ENCODE data around the gene MAD1L1.

The MAD1L1 gene

DNA sequence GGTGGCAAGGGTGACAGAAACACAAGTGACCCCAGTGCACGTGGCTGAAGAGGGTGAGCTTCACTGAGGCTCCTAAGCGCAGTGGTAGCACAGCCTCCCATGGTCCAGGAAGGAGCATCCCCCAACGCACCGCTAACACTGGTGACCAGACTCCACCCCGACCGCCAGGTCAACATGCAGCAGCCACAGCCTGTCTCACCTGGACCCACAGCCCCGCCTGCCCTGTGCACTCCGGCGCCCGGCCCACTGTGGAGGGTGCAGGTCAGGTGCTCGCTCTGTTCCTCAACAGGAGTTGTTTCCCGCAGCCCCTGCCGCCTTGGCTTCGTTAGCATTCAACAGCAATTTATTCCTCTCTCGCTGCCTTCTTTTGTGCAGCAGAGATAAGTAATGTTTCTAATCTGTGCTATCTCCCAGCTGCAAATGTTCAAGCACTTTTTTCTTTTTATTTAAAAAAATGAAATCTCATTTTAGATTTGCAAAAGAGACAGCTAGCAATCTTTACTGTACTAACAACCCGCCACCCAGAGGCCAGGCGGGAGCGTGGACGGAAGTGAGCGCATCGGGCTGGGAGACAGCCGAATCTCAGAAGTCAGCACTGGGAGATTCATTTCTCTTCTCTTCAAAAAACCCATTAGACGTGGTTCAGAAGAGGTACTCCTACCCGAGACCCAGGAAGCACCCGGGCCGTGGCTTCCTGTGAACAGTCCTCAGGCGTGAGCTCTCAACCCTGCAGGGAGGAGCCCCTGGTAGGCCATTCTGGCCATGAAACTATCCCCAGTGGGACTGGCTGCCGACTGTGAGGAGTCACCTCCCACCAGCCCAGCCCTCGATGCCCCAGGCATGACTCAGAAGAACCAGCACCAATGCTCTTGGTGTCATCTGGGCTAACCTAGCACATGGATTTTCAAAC lies 133.4 kb downstream of the MAD1L1 start:
- 80% methylated on average over 27 of the region's 29 CpGs for WGBS
- H3K4ac ChIP-seq (ENCODE audit: low read depth in 1 of 2, low read length in 2 of 2) = no peak overlapping the region
- no peak overlapping the region for H2AFZ ChIP-seq (ENCODE audit: low read depth, low read length)
- no peak overlapping the region for H2BK120ac ChIP-seq (ENCODE audit: low read depth, low read length)
- no peak overlapping the region for H4K91ac ChIP-seq (ENCODE audit: low read length)
- peak overlapping the region; percentile 58 for H3K9ac ChIP-seq (ENCODE audit: low read length)
- H3K4me3 ChIP-seq (ENCODE audit: insufficient read depth in 1 of 2, low read depth in 1 of 2, low read length in 2 of 2) = no peak overlapping the region
- H2BK15ac ChIP-seq (ENCODE audit: low read depth, poor library complexity, severe bottlenecking) = no peak overlapping the region
- no peak overlapping the region for H4K8ac ChIP-seq (ENCODE audit: low read length)
- DNase-seq = peak; percentile 37
- H3K9me3 ChIP-seq (ENCODE audit: control insufficient read depth, low read length) = no peaks in the 10 kb centered on the region
- H3K27me3 ChIP-seq (ENCODE audit: control insufficient read depth in 1 of 2, insufficient read depth in 1 of 2, low read length in 2 of 2) = no peaks in the 10 kb centered on the region
- H2BK5ac ChIP-seq (ENCODE audit: low read depth, low read length, poor library complexity, severe bottlenecking) = no peak overlapping the region
- H3K4me2 ChIP-seq (ENCODE audit: low read length, poor library complexity, severe bottlenecking) = no peak overlapping the region
- H3K79me1 ChIP-seq (replicated peaks; ENCODE audit: low read length, poor library complexity, severe bottlenecking) = peaks cover 25% of the 10 kb centered on the region
- peaks cover 19% of the 10 kb centered on the region for H3K4me1 ChIP-seq (ENCODE audit: control insufficient read depth, insufficient read depth, low read depth, low read length)
- H3K27ac ChIP-seq (ENCODE audit: low read length, poor library complexity, severe bottlenecking) = no peak overlapping the region
- peaks cover 0 to 21% of the 10 kb centered on the region in 2 experiments for H3K36me3 ChIP-seq (ENCODE audit: control insufficient read depth in 1 of 2, insufficient read depth in 2 of 2, low read depth in 1 of 2, low read length in 2 of 2)
- H3K18ac ChIP-seq (ENCODE audit: low read depth in 1 of 2, low read length in 2 of 2) = no peak overlapping the region
- H3K23ac ChIP-seq (ENCODE audit: low read length in 2 of 2) = no peak overlapping the region
- H3K14ac ChIP-seq (ENCODE audit: low read length in 2 of 2) = peak overlapping the region in 1 of 2 experiments; percentile 19
- H2AK5ac ChIP-seq (ENCODE audit: low read length, severe bottlenecking) = no peak overlapping the region
- H2BK12ac ChIP-seq (ENCODE audit: low read length in 2 of 2) = no peak overlapping the region

GRCh38 chr7:2098496-2098895 lies 134.2 kb downstream of the MAD1L1 start:
- H3K14ac ChIP-seq (ENCODE audit: low read length in 2 of 2) = no peak overlapping the region
- WGBS = over 99% methylated on average over 16 of the region's 16 CpGs
- no peaks in the 10 kb centered on the region for H3K9me3 ChIP-seq (ENCODE audit: control insufficient read depth, low read length)
- no peak overlapping the region for H4K8ac ChIP-seq (ENCODE audit: low read length)
- no peak overlapping the region for H3K4ac ChIP-seq (ENCODE audit: low read depth in 1 of 2, low read length in 2 of 2)
- no peak overlapping the region for H4K91ac ChIP-seq (ENCODE audit: low read length)
- no peak overlapping the region for H2BK120ac ChIP-seq (ENCODE audit: low read depth, low read length)
- no peak overlapping the region for H2AFZ ChIP-seq (ENCODE audit: low read depth, low read length)
- H2BK5ac ChIP-seq (ENCODE audit: low read depth, low read length, poor library complexity, severe bottlenecking) = no peak overlapping the region
- peaks cover 29% of the 10 kb centered on the region for H3K79me1 ChIP-seq (replicated peaks; ENCODE audit: low read length, poor library complexity, severe bottlenecking)
- no peak overlapping the region for H3K18ac ChIP-seq (ENCODE audit: low read depth in 1 of 2, low read length in 2 of 2)
- H2BK12ac ChIP-seq (ENCODE audit: low read length in 2 of 2) = no peak overlapping the region
- H3K27me3 ChIP-seq (ENCODE audit: control insufficient read depth in 1 of 2, insufficient read depth in 1 of 2, low read length in 2 of 2) = no peaks in the 10 kb centered on the region
- peaks cover 0 to 27% of the 10 kb centered on the region in 2 experiments for H3K36me3 ChIP-seq (ENCODE audit: control insufficient read depth in 1 of 2, insufficient read depth in 2 of 2, low read depth in 1 of 2, low read length in 2 of 2)
- H3K27ac ChIP-seq (ENCODE audit: low read length, poor library complexity, severe bottlenecking) = no peak overlapping the region
- no peak overlapping the region for H3K23ac ChIP-seq (ENCODE audit: low read length in 2 of 2)
- H3K4me1 ChIP-seq (ENCODE audit: control insufficient read depth, insufficient read depth, low read depth, low read length) = peaks cover 13% of the 10 kb centered on the region
- no peak overlapping the region for H2AK5ac ChIP-seq (ENCODE audit: low read length, severe bottlenecking)
- H3K4me2 ChIP-seq (ENCODE audit: low read length, poor library complexity, severe bottlenecking) = no peak overlapping the region
- H3K9ac ChIP-seq (ENCODE audit: low read length) = no peak overlapping the region
- H3K4me3 ChIP-seq (ENCODE audit: insufficient read depth in 1 of 2, low read depth in 1 of 2, low read length in 2 of 2) = no peak overlapping the region
- no peak for DNase-seq
- no peak overlapping the region for H2BK15ac ChIP-seq (ENCODE audit: low read depth, poor library complexity, severe bottlenecking)

DNA sequence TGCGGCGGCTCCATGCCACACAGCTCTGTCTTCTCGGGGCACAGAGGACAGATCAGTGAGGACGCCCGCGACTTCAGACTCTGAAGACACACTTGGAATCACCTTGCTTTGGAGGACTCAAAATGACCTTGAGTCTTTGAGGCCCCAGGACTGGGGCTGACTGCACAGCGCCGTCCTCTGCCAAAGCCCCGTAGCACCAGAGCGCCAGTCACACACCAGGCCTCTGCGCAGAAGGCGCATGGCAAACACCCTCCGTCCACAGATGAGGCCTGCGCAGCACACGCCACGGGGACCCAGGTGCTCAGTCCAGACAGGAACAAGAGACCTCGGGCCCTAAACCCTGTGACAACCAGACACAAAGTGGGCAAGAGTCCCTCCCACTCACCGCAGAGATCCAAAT lies 134.7 kb downstream of the MAD1L1 start:
- Histone ChIP-seq H3K9me3 (ENCODE audit: control insufficient read depth, low read length) (no peaks in the 10 kb centered on the region), H3K27me3 (ENCODE audit: control insufficient read depth in 1 of 2, insufficient read depth in 1 of 2, low read length in 2 of 2) (no peaks in the 10 kb centered on the region), H3K36me3 (ENCODE audit: control insufficient read depth in 1 of 2, insufficient read depth in 2 of 2, low read depth in 1 of 2, low read length in 2 of 2) (peaks cover 0 to 26% of the 10 kb centered on the region in 2 experiments), H2BK5ac (ENCODE audit: low read depth, low read length, poor library complexity, severe bottlenecking) (no peak overlapping the region), H3K4me2 (ENCODE audit: low read length, poor library complexity, severe bottlenecking) (no peak overlapping the region), H4K8ac (ENCODE audit: low read length) (no peak overlapping the region), H3K23ac (ENCODE audit: low read length in 2 of 2) (no peak overlapping the region), H2BK15ac (ENCODE audit: low read depth, poor library complexity, severe bottlenecking) (no peak overlapping the region), H2BK120ac (ENCODE audit: low read depth, low read length) (no peak overlapping the region), H2AK5ac (ENCODE audit: low read length, severe bottlenecking) (no peak overlapping the region), H4K91ac (ENCODE audit: low read length) (no peak overlapping the region), H3K79me1 (replicated peaks; ENCODE audit: low read length, poor library complexity, severe bottlenecking) (peaks cover 26% of the 10 kb centered on the region), H3K27ac (ENCODE audit: low read length, poor library complexity, severe bottlenecking) (no peak overlapping the region), H3K4me1 (ENCODE audit: control insufficient read depth, insufficient read depth, low read depth, low read length) (peaks cover 14% of the 10 kb centered on the region), H2AFZ (ENCODE audit: low read depth, low read length) (no peak overlapping the region), H3K4me3 (ENCODE audit: insufficient read depth in 1 of 2, low read depth in 1 of 2, low read length in 2 of 2) (no peak overlapping the region), H3K18ac (ENCODE audit: low read depth in 1 of 2, low read length in 2 of 2) (no peak overlapping the region), H3K4ac (ENCODE audit: low read depth in 1 of 2, low read length in 2 of 2) (no peak overlapping the region), H3K14ac (ENCODE audit: low read length in 2 of 2) (no peak overlapping the region), H2BK12ac (ENCODE audit: low read length in 2 of 2) (no peak overlapping the region), H3K9ac (ENCODE audit: low read length) (no peak overlapping the region)
- WGBS = 96% methylated on average over 18 of the region's 18 CpGs
- DNase-seq = no peak

DNA sequence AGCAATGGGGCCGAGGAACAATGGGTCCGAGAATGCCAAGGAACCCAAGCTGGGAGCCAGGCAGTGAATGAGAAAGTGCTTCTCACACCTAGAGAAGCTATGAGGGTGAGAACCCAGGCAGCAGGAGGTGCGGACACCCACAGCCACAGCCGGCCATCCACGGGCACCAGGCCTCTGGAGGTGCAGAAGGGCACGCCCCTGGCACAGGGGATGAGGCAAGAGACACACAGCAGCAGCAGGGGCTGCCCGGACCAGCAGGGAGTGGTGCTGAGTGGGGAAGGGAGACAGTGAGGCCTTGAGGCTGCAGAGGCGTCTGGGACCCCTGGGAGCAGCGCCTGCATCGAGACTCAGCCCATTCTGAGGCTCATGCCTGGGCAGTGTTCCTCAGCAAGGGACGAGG lies 135.3 kb downstream of the MAD1L1 start:
- H3K4me1 ChIP-seq (ENCODE audit: control insufficient read depth, insufficient read depth, low read depth, low read length) = peaks cover 14% of the 10 kb centered on the region
- H2BK5ac ChIP-seq (ENCODE audit: low read depth, low read length, poor library complexity, severe bottlenecking) = no peak overlapping the region
- no peak overlapping the region for H3K4ac ChIP-seq (ENCODE audit: low read depth in 1 of 2, low read length in 2 of 2)
- no peak overlapping the region for H4K8ac ChIP-seq (ENCODE audit: low read length)
- H4K91ac ChIP-seq (ENCODE audit: low read length) = no peak overlapping the region
- no peak overlapping the region for H3K4me3 ChIP-seq (ENCODE audit: insufficient read depth in 1 of 2, low read depth in 1 of 2, low read length in 2 of 2)
- no peak overlapping the region for H2BK12ac ChIP-seq (ENCODE audit: low read length in 2 of 2)
- no peak overlapping the region for H2AFZ ChIP-seq (ENCODE audit: low read depth, low read length)
- no peaks in the 10 kb centered on the region for H3K9me3 ChIP-seq (ENCODE audit: control insufficient read depth, low read length)
- no peak overlapping the region for H3K27ac ChIP-seq (ENCODE audit: low read length, poor library complexity, severe bottlenecking)
- DNase-seq = no peak
- 97% methylated on average over 11 of the region's 11 CpGs for WGBS
- H3K4me2 ChIP-seq (ENCODE audit: low read length, poor library complexity, severe bottlenecking) = no peak overlapping the region
- H2AK5ac ChIP-seq (ENCODE audit: low read length, severe bottlenecking) = no peak overlapping the region
- no peak overlapping the region for H3K9ac ChIP-seq (ENCODE audit: low read length)
- H3K36me3 ChIP-seq (ENCODE audit: control insufficient read depth in 1 of 2, insufficient read depth in 2 of 2, low read depth in 1 of 2, low read length in 2 of 2) = peaks cover 0 to 20% of the 10 kb centered on the region in 2 experiments
- no peak overlapping the region for H2BK15ac ChIP-seq (ENCODE audit: low read depth, poor library complexity, severe bottlenecking)
- H3K18ac ChIP-seq (ENCODE audit: low read depth in 1 of 2, low read length in 2 of 2) = no peak overlapping the region
- no peak overlapping the region for H2BK120ac ChIP-seq (ENCODE audit: low read depth, low read length)
- no peak overlapping the region for H3K14ac ChIP-seq (ENCODE audit: low read length in 2 of 2)
- H3K27me3 ChIP-seq (ENCODE audit: control insufficient read depth in 1 of 2, insufficient read depth in 1 of 2, low read length in 2 of 2) = no peaks in the 10 kb centered on the region
- peaks cover 21% of the 10 kb centered on the region for H3K79me1 ChIP-seq (replicated peaks; ENCODE audit: low read length, poor library complexity, severe bottlenecking)
- H3K23ac ChIP-seq (ENCODE audit: low read length in 2 of 2) = no peak overlapping the region

Measured in mesenchymal stem cell (in vitro differentiated cells and primary cell).